GM19467 (cell line): ENCODE data around the gene TMEM132A.

Experiments
- ATAC-seq: cut with Tn5 transposase; IDR thresholded peaks from one replicate; pipeline ENCODE4 v1.9.1; 2021; ENCODE audit warnings: mild to moderate bottlenecking, moderate library complexity; ENCODE audit not compliant: unreplicated experiment

The TMEM132A gene

GRCh38 chr11:60919956-60920355 lies 4.3 kb upstream of the TMEM132A start:
- ATAC-seq, result no peak

DNA sequence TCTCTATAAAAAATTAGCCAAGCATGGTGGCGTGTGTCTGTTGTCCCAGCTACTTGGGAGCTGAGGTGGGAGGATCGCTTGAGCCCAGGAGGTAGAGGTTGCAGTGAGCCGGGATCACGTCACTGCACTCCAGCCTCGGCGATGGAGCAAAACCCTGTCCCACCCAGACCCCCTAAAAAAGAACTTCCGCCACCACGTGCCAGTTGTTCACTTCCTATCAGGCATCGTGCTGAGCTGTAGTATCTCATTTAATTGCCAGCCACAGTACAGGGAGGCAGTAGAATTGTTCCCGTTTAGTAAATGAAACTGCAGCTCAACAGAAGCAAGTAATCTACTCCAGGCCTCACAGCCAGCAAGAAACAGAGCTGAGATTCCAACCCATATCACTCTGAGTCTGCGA lies 3.0 kb upstream of the TMEM132A start:
- ATAC-seq, result no peak

GRCh38 chr11:60921777-60922335 lies 2.4 kb upstream of the TMEM132A start:
- ATAC-seq, result no peak

DNA sequence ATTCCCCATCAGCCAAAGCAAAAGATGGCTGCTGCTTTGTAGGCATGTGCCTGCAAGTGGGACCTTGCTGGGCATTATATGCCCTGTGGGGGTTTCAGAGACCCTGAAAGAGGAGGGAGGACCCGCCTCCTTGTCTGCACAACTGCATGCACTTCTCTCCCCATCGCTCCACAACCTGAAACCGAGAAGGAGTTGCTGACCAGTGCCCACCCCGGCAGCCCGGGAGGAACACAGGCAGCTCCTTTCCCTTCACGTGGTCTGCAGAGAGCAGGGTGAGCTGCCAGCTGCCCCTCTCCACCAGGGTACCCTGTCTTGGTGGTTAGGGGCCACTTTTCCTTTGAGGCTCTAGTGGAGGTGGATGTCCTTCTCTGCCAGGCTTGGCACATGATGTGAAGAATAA lies 1.4 kb upstream of the TMEM132A start:
- ATAC-seq, result no peak

DNA sequence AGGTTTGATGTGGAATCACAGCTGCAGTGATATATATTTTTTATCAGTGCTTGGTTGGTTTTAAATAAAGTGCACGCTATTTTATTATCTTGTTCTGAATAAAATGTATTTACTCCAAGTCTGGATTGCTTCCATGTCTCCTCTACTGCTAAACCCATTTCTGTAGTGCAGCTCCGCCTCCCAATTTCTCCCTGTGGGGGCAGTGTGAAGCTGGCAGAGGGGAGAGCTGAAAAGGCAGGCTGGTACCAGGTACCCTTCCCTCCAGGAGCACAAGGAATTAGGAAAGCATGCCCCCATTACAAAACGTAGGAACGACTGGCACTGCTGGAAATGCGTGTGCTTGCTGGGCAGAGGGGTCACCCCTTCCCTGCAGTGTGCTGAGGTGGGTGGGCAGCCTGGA lies 934 bp upstream of the TMEM132A start:
- no peak for ATAC-seq

DNA sequence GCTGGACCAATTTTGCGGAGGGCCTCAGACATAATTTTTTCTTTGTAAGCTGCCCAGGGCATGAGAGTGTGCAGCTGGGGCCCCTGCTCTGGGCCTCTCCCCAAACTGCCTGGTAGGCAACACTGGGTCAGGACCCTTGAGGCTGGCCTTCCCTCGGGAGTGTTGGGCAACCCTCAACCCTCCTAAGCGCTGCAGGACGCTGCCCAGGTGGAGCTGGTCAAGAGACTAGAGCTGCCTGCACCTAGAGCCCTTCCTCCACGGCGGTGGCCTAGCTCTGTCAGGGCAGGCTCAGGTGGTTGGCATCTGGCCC lies 505 bp upstream of the TMEM132A start:
- ATAC-seq, result no peak

DNA sequence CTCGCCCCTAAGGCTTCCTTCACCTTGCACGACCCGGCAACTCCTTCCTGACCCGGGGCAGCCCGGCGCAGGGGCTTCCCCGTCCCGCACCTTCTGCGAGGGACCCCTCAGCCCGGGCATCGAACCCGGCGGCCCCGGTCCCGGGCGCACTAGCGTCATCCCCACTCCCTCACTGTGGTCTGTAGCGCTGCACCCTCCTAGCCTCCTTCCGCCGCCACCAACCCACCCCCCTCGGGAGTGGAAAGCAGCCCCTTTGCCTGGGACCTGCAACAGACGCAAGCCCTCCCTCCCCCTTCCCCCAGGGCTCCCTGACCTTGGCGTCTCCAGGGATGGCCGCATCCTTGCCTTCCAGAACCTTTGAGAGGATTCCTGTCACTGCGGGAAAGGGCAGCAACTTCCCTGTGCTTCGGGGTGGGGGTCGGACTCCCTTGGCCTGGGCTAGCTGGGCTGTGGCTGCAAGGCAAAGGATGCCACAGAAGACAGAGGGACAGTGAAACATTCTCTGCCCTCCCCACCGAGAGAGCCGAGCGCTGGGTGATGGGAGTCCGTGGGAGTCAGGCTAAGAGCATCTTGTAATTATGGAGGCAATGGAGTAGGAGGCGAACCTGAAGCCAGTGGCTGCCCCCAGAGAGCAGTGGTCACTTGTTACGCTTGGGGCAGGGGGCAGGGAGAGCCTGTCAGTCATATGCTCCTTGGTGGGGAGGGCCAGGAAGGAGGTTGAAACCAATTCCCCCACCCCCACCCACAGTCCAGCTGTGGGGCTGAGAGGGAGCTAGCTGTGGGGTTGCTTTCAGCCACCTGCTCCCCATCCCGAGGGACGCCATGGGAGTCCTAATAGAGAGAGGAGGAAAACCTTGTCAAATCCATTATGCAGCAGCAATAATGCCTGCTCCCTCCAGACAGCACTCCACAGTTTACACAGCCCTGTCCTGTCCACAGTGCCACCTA lies 920 bp downstream of the TMEM132A start:
- no peak for ATAC-seq

DNA sequence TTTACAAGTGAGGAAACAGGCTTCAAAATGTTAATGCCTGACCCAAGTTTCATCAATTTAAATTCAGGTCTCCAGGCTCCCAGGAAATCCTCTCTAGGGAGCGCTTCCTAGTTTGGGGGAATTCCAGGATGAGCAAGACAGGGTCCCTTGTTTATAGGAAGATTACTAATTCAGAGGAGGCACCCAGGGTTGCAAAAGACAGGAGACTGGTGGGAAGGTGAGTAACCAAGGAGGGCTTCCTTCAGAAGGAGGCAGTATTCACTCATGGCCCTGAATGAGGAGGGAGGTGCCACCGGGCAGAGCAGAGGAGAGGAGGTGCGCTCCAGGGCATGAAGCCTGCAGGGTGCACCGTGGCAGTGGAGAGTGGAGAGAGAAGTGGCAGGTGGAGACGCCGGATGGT lies 1.6 kb downstream of the TMEM132A start:
- no peak for ATAC-seq

DNA sequence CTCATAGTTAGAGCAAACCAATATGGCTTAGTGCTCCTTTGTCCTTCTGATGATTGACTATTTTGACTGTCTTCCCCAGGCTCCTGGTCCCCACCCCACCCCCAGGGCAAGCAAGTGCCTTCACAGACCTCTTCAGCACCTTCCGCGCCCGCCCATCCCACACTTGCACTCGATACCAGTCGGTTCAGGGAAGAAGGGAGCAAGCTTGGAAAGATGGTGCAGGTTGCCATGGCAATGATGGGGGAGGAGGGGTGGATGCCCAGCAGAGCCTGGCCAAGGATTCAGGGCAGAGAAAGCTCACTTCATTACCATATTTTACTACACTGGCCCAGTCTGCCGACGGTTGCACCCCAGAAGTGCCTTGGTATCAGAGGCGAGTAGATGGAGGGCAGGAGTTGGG lies 2.2 kb downstream of the TMEM132A start:
- ATAC-seq, result no peak

DNA sequence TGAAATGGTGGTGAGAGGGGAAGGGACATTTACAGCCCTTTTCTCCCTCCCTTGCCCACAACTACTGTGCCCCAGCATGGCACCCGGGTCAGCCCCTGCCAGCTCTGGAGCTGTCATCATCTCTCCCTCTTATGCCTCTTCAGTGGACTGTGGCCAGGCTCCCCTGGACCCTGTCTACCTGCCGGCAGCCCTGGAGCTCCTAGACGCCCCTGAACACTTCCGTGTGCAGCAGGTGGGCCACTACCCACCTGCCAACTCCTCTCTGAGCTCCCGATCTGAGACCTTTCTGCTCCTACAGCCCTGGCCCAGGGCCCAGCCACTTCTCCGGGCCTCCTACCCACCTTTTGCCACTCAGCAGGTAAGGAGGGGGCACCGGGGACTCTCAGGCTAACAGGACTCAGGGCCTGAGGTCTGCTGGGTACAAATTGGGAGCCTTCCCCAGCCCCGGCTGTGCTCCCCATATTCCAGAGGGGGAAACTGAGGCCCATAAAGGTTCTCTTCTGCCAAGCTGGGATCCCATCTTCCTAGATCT lies 2.9 kb downstream of the TMEM132A start:
- ATAC-seq, result no peak

DNA sequence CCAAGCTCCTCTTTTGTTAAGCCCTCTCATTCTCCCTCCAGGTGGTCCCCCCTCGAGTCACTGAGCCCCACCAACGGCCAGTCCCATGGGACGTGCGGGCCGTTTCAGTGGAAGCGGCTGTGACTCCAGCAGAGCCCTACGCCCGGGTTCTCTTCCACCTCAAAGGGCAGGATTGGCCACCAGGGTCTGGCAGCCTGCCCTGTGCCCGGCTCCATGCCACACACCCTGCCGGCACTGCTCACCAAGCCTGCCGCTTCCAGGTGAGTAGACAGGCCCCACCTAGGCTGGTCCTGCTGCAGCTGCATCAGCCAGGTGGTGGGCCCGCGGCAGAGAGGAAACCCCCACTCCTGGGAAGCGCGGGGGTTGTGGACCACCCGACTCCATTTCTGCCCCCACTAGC lies 3.3 kb downstream of the TMEM132A start:
- ATAC-seq, result no peak

DNA sequence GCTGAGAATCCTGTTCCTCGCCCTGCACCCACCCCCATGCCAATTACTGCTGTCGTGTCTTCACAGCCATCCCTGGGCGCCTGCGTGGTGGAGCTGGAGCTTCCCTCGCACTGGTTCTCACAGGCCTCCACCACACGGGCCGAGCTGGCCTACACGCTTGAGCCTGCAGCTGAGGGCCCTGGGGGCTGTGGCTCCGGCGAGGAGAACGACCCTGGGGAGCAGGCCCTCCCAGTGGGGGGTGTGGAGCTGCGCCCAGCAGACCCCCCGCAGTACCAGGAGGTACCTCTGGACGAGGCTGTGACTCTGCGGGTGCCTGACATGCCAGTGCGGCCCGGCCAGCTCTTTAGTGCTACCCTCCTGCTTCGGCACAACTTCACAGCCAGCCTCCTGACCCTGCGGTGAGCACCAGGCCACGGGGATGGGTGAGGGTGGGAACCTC lies 4.3 kb downstream of the TMEM132A start:
- ATAC-seq, result no peak

GRCh38 chr11:60929764-60930163 lies 5.5 kb downstream of the TMEM132A start:
- no peak for ATAC-seq

DNA sequence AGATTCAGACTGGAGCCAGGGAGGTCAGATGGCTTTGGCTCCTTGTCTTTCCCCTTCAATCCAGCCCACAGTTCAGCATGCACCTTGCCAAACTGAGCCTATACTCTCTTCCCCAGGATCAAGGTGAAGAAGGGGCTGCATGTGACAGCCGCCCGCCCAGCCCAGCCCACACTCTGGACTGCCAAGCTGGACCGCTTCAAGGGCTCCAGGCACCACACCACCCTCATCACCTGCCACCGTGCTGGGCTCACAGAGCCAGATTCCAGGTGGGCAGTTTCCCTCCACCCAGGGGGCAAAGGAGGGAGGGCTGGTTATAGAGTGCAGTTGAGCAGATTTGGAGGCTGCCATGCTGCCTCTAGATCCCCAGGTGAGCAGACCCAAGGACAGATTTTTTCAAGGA lies 6.1 kb downstream of the TMEM132A start:
- ATAC-seq, result no peak

DNA sequence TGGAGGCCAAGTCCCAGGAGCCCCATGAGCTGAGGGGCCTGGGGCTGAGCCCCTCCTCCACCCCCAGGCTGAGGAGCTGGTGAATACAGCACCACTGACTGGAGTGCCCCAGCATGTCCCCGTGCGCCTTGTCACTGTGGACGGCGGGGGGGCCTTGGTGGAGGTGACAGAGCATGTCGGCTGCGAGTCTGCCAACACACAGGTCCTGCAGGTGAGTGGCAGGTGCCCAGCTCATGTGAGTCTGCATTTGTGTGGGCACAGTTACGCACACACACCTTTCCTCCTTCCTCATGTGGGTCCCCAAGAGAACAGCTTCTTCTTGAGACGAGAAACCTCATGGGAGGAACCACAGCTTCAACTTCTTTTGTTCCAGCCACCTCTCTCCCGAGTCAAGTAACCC lies 7.7 kb downstream of the TMEM132A start:
- ATAC-seq, result no peak

DNA sequence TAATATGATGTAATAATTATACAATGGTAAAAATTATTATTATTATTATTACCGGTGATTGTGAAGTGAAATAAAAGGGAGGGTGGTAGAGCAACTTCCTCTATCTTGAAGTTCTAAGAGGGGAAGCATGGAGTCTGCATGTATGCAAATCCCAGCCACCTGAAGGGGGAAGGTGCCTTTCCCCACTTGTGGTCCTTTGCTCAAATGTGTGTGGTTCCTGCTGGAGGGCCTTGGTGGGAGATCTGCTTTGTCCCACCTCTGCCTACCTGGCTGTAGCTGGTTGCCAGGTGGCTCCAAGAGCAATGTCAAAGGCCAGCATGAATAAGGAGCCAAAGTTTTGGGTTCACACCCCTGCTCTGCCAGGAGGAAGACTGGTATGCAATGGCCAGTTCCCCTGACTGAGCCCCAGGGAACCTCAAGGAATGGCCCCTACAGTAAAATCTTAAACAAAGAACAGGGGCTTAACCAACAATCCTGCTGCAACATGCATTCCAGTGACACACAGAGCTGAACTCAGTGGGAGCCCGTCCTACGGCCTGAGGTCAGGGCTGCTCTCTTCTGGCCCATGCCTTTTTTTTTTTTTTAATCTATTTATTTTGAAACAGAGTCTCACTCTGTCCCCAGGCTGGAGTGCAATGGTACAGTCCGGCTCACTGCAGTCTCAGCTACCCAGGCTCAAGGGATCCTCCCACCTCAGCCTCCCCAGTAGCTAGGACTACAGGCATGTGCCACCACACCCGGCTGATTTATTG lies 8.5 kb downstream of the TMEM132A start:
- no peak for ATAC-seq

DNA sequence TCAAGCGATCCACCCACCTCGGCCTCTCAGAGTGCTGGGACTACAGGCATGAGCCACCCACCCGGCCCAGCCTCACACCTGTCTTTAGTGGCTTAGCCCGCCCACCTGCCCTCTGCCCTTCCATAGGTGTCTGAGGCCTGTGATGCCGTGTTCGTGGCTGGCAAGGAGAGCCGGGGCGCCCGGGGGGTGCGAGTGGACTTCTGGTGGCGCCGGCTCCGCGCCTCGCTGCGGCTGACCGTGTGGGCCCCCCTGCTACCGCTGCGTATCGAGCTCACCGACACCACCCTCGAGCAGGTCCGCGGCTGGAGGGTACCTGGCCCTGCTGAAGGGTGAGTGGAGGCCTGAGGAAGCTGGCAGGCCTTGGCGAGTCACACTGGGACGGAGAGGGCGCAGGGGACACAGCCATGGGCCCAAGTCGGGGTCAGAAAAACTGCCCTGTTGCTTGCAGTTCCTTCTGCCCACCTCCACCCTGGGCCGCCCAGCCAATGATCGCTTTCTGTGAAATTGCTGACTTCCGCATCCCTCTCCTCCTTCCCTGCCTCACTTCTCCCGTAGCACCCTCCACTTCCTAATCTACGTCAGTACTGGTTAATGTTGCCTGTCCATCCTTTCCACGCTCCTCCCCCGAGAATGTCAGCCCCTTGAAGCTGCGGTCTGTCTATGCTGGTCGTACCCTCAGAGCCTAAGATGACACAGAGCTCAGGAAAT lies 9.3 kb downstream of the TMEM132A start:
- no peak for ATAC-seq

- no peak for ATAC-seq
These were observed 10.0 kb downstream of the TMEM132A start for GRCh38 chr11:60934124-60934789.

DNA sequence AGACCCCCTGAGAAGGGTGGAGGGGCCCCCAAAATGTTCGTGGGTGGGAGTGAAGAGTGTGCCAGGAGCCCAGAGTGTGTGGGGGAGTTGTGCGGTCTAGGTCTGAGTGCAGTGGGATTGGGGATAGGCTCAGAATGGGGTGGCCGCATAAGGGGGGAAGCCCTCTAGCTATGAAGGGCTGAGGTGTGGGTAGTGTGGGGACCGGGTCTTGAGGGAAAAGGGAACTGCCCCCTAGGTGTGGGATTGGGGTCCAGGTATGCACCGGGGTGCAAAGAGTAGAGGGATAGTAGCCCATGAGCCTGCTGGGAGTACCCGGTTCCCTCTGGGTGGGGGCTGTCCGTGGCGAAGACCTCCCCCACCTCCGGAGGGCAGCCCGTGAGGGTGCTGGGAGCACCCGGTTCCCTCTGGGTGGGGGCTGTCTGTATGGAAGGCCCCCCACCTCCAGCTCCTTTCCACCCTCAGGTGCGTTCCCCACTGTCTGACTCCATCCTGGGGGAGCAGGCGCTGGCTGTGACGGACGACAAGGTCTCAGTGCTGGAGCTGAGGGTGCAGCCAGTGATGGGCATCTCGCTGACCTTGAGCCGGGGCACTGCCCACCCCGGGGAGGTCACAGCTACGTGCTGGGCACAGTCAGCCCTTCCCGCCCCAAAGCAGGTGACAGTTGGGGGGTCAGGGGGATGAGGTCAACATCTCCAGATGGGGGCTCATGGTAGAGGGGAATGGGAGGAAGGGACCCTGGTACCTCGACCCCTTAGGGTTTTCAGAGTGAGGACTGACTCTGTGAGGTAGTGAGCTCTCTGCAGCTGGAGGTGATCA lies 10.7 kb downstream of the TMEM132A start:
- no peak for ATAC-seq
